ENCODE results near the gene YKT6. TPM values are rescaled to one million over a fixed set of nuclear protein-coding genes. Genes with fewer than 3 reads are reported as not detected.

The YKT6 gene
- total and polyA plus RNA-seq, 4 donors, result 28.4 to 82.1 (median 55.9) TPM

DNA sequence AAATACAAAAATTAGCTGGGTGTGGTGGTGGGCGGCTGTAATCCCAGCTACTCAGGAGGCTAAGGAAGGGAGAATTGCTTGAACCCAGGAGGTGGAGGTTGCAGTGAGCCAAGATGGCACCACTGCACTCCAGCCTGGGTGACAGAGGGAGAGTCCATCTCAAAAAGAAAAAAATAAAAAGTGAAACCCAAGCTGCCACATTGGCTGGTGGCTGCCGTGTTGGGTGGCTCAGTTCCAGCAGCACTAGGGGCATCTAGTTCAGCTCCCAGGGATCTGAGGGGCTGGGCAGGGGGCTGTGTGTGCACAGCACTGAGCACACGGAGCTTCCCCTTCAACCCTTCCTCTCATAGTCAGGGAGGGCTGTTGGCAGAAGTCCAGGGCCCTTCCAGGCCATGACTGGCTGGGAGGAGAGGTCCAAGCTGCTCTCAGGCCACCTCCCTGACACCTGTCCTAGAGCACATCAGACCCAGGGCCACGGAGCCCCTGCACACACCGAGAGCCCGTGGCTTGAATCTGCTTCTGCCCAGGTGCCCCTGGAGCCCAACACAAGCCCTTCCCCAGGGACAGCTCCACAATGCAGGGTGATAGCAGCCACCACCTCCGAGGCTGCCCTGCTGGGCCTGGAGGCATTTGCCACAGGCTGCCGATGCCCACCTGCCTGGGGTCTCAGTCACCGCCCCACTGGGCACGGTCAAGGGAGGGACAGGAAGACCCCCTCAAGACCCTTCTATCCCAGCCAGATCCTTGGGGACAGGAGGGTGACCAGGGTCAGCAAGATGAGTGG is 47.3 kb downstream of the YKT6 start:
- no peaks in the 10 kb centered on the region for H3K4me1 ChIP-seq (ENCODE audit: control insufficient read depth in 5 of 5, insufficient read depth in 5 of 5, low read length in 5 of 5)
- DNase-seq (no peak), ATAC-seq (ENCODE audit: insufficient read depth, low FRiP score) (no peak)
- 82 to 87% methylated on average over 10 of the region's 10 CpGs for WGBS, 2 donors
- H3K9ac ChIP-seq (ENCODE audit: insufficient read depth in 1 of 2, low read length in 2 of 2), result no peak overlapping the region
- peaks cover 0 to 3% (median 0%) of the 10 kb centered on the region in 4 donors for H3K9me3 ChIP-seq (ENCODE audit: control insufficient read depth in 4 of 4, insufficient read depth in 3 of 4, low read length in 3 of 4)
- no peaks in the 10 kb centered on the region for H3K27me3 ChIP-seq (ENCODE audit: control insufficient read depth in 3 of 3, insufficient read depth in 3 of 3, low read length in 2 of 3)
- H3K27ac ChIP-seq (ENCODE audit: low read depth in 1 of 2, low read length in 1 of 2), result no peak overlapping the region
- TF ChIP-seq, protein P1, sequence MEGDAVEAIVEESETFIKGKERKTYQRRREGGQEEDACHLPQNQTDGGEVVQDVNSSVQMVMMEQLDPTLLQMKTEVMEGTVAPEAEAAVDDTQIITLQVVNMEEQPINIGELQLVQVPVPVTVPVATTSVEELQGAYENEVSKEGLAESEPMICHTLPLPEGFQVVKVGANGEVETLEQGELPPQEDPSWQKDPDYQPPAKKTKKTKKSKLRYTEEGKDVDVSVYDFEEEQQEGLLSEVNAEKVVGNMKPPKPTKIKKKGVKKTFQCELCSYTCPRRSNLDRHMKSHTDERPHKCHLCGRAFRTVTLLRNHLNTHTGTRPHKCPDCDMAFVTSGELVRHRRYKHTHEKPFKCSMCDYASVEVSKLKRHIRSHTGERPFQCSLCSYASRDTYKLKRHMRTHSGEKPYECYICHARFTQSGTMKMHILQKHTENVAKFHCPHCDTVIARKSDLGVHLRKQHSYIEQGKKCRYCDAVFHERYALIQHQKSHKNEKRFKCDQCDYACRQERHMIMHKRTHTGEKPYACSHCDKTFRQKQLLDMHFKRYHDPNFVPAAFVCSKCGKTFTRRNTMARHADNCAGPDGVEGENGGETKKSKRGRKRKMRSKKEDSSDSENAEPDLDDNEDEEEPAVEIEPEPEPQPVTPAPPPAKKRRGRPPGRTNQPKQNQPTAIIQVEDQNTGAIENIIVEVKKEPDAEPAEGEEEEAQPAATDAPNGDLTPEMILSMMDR (IDR thresholded peaks at IDR 0.05; ENCODE audit: control extremely low read depth, extremely low read depth), result no peak
- no peak overlapping the region for H3K4me3 ChIP-seq
- H3K36me3 ChIP-seq (ENCODE audit: control insufficient read depth in 4 of 4, insufficient read depth in 4 of 4, low read length in 4 of 4), result no peaks in the 10 kb centered on the region

DNA sequence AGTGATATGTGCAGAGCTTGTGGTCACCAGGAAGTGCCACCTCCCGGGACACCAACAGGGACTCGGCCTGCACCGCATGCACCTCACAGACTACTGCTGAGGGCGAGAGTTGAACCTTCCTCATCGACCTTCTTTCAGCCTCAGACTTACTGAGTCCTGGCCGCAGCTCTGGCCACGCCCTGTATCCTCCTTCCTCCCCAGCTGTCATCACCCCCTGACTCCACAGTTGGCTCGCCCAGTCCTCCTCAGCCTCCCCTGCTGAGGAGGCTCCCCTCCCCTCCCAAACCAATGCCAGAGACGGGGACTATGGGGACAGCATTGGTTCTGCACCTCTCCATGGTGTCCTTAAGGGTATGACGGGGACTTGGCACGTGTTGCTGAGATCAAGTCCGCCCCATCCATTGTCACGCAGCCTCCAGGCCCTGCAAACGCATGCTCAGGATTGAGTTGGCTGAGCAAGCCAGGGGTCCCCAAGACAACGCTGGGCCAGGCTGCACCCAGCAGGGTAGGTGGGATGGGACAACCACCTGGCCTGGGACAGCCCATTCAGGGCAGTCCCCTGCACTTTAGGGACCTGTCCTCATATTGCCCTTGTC is 49.0 kb downstream of the YKT6 start:
- H3K9ac ChIP-seq (ENCODE audit: insufficient read depth in 1 of 2, low read length in 2 of 2), result no peak overlapping the region
- peaks cover 0 to 3% (median 0%) of the 10 kb centered on the region in 4 donors for H3K9me3 ChIP-seq (ENCODE audit: control insufficient read depth in 4 of 4, insufficient read depth in 3 of 4, low read length in 3 of 4)
- DNase-seq (no peak), ATAC-seq (ENCODE audit: insufficient read depth, low FRiP score) (no peak)
- TF ChIP-seq, protein P1 (IDR thresholded peaks at IDR 0.05; ENCODE audit: control extremely low read depth, extremely low read depth), result no peak
- H3K4me3 ChIP-seq, result no peak overlapping the region
- no peak overlapping the region for H3K27ac ChIP-seq (ENCODE audit: low read depth in 1 of 2, low read length in 1 of 2)
- 81 to 87% methylated on average over 15 of the region's 15 CpGs for WGBS, 2 donors
- no peaks in the 10 kb centered on the region for H3K36me3 ChIP-seq (ENCODE audit: control insufficient read depth in 4 of 4, insufficient read depth in 4 of 4, low read length in 4 of 4)
- H3K27me3 ChIP-seq (ENCODE audit: control insufficient read depth in 3 of 3, insufficient read depth in 3 of 3, low read length in 2 of 3), result no peaks in the 10 kb centered on the region
- no peaks in the 10 kb centered on the region for H3K4me1 ChIP-seq (ENCODE audit: control insufficient read depth in 5 of 5, insufficient read depth in 5 of 5, low read length in 5 of 5)

DNA sequence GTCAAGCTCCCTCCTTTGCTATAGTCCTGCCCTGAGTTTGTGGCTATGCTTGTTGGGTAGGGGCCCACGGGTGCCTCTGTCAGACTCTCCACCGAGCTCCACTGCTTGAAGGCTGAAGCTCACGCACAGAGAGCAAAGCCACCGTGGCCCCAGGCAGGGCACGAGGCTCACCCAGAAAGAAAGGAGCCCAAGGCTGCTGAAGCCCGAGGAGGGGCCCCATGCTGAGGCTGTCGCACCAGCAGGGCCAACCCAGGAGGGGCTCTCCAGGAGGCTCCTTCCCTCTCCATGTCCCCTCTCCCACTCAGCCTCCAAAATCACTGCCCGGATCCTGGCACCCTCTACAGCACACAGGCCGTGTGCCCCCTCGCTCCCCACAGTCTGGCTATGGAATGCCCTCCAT is 50.5 kb downstream of the YKT6 start:
- Histone ChIP-seq H3K9me3 (ENCODE audit: control insufficient read depth in 4 of 4, insufficient read depth in 3 of 4, low read length in 3 of 4) (peaks cover 0 to 3% (median 0%) of the 10 kb centered on the region in 4 donors), H3K9ac (ENCODE audit: insufficient read depth in 1 of 2, low read length in 2 of 2) (no peak overlapping the region), H3K4me3 (no peak overlapping the region), H3K36me3 (ENCODE audit: control insufficient read depth in 4 of 4, insufficient read depth in 4 of 4, low read length in 4 of 4) (no peaks in the 10 kb centered on the region), H3K4me1 (ENCODE audit: control insufficient read depth in 5 of 5, insufficient read depth in 5 of 5, low read length in 5 of 5) (peaks cover 0 to 3% (median 0%) of the 10 kb centered on the region in 5 donors), H3K27me3 (ENCODE audit: control insufficient read depth in 3 of 3, insufficient read depth in 3 of 3, low read length in 2 of 3) (no peaks in the 10 kb centered on the region), H3K27ac (ENCODE audit: low read depth in 1 of 2, low read length in 1 of 2) (no peak overlapping the region)
- WGBS, 2 donors, result 93 to 95% methylated on average over 10 of the region's 10 CpGs
- DNase-seq (no peak), ATAC-seq (ENCODE audit: insufficient read depth, low FRiP score) (no peak)
- TF ChIP-seq, protein P1 (IDR thresholded peaks at IDR 0.05; ENCODE audit: control extremely low read depth, extremely low read depth), result no peak

Measured in lung (tissue), 12 donors.